8988T (cell line): ENCODE results near the gene RALGPS1.

Experiments
- DNase-seq: peaks from one replicate; pipeline ENCODE4 v3.0.0; 2011

Gene RALGPS1, protein sequence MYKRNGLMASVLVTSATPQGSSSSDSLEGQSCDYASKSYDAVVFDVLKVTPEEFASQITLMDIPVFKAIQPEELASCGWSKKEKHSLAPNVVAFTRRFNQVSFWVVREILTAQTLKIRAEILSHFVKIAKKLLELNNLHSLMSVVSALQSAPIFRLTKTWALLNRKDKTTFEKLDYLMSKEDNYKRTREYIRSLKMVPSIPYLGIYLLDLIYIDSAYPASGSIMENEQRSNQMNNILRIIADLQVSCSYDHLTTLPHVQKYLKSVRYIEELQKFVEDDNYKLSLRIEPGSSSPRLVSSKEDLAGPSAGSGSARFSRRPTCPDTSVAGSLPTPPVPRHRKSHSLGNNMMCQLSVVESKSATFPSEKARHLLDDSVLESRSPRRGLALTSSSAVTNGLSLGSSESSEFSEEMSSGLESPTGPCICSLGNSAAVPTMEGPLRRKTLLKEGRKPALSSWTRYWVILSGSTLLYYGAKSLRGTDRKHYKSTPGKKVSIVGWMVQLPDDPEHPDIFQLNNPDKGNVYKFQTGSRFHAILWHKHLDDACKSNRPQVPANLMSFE

DNA sequence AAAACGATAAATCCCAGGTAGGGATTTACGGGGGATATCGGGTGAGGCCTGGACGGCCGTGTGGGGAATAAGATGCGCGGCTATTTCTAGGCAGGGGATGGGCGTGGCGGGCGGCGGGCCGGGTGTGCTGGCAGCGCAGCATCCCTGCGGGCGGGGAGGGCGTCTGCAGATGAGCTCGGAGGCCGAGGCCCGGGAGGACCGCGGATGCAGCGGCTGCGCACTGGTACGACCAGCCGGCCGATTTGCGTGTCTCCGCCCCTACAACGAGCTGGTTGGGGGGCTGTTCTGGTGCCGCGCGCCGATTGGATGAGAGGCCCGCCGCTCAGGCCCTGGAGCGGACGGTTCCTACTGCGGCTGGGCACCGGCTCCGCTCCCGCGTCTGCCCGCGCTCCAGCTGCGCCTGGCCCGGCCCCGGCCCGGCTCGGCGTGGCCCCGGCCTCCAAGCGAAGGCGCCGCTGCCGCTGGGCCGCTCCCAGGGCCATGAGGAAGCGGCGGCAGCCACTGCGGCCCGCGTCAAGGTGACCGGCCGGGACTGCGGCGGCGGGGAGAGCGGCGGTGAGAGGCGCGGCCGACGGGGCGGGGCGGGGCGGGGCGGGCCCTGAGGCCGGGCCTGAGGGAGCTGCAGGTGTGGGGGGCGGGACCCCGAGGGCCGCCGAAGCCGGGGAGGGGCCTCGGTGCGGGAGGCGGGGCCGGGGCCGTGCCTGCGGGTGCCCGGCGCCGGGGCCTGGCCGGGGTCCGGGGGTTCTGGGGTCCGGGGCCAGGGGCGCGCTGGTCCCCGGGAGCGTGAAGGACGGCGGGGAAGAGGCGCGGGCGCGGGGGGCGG lies at the start of gene RALGPS1:
Gene RALGPS1, plus strand, starts transcription at position 325 of the 823 bp plus-strand sequence. CDS start 47,508 bp downstream, outside the sequence.
- DNase-seq, result peak; percentile 96

DNA sequence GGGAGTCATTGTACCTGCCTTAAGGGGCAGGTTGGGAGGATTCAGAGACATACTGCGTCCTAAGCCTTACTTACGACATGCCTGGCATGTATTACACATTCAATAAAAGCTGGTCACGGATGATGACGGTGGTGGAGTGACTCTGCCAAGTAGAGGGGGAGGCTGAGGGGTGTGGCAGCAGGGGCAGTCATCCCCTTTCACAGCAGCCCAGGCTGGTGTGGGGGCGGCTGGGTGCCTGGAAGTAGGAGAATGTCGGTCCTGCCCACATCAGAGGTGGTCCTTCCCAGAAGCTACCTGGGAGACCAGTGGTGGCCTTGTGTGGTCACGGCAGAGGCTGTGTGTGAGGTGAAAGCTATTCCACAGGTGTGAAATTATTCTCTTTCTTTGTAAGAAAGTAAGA lies 45.2 kb upstream of the RALGPS1 start:
- no peak for DNase-seq

DNA sequence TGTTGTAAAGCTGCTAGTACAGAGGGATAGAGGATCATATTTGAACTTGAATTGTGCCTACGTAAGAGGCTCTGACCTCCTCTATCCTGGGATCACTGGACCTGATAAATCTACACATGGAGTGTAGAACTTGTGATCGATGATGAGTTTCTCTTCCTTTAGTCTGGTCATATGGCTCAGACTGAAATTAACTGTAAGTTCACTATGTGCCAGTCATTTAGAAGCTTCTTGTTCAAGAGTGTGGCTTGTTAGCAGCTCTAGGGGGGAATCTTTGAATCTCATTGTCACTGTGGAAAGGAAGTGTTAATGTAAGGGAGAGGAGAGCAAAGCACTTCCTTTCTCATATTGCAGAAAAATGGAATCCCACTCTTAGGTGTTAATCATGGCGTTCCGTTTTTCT lies 42.1 kb upstream of the RALGPS1 start:
- DNase-seq, result no peak

DNA sequence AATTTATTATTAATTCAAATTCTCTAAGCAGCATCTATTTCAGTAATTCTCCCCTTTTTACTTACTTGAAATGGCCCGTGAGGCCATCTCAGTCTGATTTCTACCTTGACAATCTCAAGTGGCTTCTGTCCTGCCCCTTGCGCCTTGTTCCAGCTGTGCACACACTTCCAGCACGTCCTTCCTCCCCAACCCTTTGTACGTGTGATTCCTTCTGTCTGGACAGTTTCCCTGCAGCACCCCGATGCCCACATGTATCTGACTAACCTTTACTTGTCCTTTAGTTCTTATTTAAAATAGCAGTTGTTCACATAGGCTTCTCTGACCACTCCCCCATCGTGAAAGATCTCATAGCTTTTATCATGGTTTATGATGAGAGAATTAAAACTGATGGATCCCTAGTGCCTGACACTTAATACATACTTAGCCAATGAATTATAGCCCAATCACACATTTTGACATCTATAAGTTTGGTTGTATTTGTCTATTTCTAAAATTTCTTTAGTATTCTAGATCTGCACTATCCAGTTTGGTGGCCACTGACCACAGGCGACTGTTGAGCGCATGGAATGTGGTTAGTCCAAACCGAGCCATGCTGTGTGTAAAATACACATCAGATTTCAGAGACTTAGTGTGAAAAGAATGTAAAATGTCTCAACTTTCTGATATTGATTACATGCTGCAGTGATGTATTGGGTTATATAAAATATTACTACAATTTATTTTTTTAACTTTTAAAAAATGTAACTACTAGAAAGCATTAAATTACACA lies 39.9 kb upstream of the RALGPS1 start:
- no peak for DNase-seq

DNA sequence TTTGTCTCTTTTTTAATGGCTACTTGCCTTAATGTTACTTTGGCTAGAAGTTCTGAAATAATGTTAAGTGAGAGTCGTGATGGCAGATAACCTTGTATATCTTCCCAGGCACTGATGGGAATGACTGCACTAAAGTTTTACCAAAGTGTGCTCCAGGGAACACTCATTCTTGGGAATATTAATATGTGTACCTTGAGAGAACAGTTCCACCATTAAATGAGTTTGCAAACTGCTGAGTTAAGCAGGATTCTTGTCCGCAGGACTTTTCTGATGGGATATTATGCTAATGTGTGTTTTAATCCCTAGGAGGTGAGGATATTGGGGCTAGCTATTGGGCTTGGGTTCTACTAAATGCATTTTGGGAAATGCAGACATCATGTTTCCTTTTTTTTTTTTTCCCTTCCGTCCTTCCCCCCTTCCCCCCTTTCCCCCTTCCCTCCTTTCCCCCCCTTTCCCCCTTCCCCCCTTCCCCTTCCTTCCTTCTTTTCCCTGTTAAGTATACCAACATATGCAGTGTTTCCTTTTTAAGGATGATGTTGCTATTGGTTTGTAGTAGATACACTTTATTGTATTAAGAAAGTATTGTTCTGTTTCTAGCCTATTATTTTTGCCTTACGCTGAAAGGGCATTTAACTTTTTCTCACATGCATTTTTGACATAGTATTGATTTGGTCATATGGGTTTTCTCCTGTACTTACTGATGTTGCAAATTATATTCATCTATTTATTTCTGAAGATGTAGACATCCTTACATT lies 38.6 kb upstream of the RALGPS1 start:
- DNase-seq, result no peak

DNA sequence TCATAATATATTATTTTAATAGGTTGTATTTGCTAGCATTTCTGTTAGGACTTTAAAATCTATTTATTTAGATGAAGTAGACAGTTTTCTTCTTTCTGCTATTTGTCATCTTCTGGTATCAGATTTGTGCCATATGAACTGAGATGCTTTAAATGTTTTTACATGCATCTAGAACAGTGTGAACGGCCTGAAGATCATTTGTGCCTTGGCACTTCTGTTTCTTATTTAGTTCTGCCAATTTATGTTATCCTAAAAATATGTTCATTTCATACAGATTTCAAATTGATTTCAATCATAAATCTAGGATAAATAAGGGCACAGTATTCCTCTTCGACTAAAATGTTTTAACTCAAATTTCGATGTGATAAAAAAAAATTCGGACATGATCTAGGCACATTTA lies 38.1 kb upstream of the RALGPS1 start:
- DNase-seq, result no peak

DNA sequence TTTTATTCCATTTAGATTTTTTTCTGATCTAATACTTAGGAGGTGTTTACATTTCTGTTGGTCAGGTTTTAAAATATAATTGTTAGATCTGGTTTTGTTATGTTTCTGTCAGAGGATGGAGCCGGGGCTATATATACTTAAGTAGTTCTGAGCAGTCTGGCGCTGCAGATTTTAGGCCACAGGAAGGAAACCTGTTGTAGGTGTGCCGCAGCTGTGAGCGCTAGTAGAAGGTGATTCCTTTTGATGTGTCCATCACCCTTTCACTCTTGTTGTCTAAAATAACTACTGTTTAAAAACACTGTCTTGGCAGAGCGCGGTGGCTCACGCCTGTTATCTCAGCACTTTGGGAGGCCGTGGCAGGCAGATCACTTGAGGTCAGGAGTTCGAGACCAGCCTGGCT lies 37.2 kb upstream of the RALGPS1 start:
- no peak for DNase-seq

DNA sequence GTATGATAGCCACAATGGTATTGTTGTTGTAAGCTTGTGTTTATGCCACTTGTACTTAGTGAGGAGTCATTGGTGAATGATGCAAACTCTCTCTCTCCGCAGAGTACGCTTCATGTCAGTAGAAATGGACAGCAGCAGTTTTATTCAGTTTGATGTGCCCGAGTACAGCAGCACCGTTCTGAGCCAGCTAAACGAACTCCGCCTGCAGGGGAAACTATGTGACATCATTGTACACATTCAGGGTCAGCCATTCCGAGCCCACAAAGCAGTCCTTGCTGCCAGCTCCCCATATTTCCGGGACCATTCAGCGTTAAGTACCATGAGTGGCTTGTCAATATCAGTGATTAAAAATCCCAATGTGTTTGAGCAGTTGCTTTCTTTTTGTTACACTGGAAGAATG lies 35.3 kb upstream of the RALGPS1 start:
- DNase-seq, result no peak

DNA sequence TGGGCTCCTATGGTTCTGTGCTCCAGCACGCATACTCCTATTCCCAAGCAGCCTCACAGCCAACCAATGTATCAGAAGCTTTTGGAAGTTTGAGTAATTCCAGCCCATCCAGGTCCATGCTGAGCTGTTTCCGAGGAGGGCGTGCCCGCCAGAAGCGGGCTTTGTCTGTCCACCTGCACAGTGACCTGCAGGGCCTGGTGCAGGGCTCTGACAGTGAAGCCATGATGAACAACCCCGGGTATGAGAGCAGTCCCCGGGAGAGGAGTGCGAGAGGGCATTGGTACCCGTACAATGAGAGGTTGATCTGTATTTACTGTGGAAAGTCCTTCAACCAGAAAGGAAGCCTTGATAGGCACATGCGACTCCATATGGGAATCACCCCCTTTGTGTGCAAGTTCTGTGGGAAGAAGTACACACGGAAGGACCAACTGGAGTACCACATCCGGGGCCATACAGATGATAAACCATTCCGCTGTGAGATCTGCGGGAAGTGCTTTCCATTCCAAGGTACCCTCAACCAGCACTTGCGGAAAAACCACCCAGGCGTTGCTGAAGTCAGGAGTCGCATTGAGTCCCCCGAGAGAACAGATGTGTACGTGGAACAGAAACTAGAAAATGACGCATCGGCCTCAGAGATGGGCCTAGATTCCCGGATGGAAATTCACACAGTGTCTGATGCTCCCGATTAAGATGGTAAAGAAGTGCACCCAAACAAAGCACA lies 34.2 kb upstream of the RALGPS1 start:
- DNase-seq, result no peak

DNA sequence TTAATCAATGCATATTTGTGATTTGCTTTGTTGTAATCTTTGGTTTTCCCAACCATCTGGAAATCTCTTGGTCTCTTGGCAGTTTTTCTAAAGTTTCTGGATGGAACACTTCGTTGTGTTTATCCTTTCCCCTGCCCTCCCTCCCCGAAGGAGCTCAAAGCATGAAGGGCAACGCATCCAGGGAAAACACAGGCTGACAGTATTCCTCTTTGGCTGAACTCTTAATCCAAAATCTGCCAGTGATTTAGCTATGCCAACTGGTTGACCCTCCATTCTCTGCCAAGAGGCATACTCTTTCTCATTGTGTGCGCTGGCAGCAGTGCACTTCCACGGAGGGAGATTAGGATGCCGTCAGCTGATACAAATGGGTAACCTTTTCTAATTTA lies 33.6 kb upstream of the RALGPS1 start:
- DNase-seq, result no peak

DNA sequence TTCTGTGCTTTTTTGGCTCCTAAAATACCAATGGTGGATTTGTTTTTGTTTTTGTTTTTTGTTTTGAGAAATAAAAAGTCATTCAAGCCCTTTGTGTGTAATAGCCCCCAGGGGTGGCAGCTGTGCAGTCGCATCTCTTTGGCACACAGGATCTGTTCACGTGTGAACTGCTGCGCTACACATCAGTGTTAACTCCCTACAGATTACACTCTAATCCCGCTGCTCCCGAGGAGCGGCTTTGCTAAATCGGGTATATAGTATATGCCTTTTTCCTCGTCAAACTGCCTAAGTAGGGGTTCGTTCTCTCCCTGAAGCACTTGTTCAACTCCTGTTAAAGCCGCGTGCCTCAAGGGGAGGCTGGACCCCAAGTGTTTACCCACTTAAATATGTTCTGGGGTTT lies 31.8 kb upstream of the RALGPS1 start:
- no peak for DNase-seq

DNA sequence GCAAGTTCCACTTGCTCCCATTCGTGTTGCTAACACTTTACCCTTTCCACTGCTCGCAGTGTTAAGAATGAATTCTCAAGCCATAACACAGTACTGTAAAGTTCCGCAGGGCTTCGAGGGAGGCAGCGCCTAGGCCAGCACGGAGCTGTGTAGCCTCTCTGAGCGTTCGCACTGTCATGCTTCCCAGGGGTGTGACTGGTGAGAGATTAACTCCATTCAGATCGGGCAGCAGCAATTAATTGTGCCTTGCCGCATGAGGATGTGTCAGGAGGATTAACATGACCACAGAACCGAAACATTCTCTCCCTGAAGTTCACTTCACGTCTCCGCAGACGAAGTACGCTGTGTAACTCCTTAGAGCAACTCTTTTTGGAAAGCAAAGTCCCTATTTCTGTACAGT lies 30.9 kb upstream of the RALGPS1 start:
- DNase-seq, result no peak

DNA sequence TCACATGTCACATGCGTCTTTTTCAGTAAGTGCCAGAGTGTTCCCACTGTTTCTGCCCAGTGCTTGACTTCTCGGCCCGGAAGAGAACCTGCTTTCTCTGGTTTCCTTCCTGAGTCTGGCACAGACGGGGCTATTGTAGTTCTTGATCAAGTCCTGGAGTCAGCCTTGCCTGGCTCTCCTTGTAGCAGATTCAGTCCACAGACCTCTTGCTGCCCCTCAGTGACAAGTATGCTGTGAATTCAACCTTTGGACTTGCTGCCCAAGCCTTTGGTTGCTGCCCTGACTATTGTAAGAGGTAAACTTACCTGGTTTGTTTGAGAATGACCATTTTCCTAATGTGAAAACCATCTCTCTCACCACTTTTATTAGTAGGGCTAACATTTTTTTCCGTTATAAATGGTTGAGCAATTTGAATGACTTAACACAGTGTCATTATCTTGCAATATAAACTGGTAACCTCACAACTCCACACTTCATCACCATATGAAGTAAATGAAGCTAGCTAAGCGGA lies 29.4 kb upstream of the RALGPS1 start:
- DNase-seq, result no peak

DNA sequence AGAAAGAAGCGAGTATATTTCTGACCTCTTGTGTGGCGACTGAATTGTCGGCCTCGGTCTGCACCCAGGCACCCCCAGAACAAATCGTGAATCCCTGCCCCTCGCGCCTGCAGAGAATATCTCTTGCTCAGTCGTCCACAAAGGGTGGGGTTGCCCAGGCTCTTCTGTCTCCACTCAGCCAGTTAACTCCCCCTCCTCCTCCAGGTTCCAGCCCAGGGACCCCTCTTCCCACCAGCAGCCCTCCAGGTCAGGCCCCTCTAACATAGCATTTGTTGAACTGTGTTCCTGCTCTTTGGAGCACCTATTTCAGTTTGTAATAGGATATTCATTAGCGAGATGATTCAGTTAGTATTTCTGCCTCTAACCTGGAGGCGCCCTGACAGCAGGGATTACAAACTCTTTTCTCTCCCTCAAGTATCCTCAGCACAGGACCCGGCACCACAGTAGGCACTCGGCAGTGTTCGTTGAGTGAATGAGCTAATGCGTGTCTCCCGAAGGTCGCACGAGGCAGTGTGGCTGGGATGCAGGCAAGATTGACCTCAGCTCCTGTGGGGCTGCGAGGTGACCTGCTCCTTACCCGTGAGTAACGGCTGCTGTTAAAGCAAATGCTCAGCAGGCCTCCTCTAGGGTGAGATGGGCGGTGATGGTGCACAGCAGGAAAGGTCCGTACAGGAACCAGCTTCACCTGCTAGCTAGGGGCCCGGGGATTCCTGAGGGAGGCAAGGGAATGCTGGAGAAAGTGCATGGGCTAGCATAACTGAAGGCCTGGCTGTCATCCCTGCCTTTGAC lies 28.4 kb upstream of the RALGPS1 start:
- no peak for DNase-seq

DNA sequence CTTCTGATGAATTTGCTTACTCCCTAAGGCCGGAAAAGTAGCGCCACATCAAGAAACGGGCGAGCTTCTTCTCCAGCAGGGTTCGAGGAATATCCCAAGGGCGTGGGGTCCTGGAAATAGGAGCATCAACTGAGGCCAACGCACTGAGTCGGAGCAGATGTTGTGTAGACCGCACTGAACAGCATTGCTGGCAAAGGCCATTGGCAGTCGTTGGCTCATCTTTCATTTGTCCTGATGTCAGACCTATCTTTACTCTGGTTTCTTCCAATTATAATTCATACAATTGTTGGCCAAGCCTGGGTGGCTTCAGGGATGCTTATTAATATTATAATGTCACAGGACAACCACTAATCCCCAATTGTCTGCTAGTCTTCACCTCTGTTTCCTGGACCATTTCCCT lies 27.7 kb upstream of the RALGPS1 start:
- no peak for DNase-seq

DNA sequence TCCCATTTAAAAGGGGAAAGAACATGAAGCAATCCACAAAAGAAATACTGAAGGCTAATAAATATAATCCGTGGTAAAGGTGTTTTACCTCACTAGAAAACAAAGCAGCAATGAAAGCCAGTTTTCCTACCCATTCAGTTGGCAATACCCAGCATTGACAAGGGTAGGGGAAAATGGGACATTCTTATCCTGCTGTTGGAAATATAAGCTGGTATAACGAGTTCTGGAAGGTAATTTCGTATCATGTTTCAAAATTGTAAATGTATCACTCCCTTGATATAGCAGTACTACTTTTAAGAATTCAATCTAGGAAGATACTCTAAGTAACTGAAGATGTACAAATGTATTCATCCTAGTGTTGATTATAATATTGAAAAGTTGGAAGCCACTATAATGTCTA lies 22.9 kb upstream of the RALGPS1 start:
- no peak for DNase-seq

DNA sequence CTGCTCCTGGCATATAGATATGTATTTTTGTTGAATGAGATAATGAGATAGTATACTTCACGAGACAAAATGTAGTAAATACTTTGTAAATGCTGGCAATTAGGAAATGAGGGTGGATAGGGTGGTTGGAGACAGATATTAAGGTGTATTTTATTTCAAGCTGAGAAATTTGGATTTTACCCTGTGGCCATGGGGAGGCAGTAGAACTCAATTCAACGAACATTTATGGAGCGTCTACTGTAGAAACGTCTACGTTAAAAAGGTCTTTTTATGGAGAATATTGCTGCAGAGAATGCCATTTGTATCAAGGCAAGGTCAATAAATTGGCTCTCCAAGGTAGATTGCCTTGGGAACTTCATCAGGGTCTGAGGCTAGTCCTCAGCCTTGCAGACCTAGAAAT lies 21.5 kb upstream of the RALGPS1 start:
- DNase-seq, result no peak

DNA sequence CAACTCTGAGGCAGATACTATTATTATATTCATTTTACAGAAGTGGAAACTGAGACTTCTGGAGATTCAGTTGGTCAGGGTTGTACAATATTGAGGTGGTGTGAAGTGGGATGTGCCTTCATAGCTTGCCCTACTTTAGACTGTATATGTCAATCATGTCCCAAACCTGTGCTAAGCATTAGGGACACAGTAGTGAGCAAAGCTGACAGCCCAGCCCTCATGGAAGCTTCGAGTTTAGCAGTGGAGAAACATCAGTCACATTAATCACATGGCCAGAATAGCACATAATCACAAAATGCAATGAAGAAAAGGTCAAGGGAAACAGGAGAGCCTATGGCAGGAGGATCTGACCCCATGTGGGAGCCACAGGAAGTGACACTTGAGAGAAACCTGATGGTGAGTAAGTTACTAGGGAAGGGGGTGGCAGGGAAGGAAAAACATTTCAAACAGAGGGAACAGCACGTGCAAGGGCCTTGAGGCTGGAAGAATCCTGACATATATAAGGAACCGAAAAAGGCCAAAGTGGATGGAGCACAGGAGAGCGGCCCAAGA lies 20.5 kb upstream of the RALGPS1 start:
- no peak for DNase-seq

DNA sequence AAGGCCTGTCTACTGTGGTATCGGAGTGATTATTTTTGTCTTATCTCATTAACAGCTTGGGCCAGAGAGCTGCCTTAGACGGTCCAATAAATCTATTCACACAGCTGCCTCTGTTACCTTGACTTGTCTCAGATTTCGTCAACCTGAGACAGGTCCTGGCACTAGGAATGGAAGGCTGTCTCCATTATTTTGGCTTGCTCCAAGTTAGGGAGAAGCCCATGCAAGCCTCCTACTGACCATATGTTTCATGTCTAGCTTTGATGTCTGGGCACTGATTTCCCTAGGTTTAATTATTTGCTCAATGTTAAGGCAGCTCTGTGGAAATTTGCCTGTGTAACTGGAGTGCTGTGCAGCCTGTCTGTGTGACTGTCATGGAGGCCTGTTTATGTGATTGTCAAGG lies 12.4 kb upstream of the RALGPS1 start:
- DNase-seq, result no peak

DNA sequence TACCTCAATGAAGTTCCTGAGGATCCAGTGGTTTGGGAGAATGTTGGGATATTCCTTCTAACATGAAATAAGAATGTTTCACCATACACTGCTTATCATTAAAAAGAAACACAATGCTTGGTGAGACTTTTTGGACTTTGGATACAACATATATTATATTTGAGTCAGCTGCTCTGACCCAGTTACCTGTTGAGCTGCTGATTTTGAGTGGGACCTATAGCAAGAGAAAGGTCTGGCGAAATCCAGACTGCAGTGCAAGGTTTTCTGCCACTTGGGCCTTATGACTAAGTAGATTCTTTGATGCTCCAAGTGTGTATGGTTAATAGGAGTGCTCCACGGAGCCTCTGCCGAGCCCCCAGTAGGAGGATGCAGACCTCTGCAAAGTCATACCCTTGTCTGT lies 10.0 kb upstream of the RALGPS1 start:
- DNase-seq, result no peak
